ENCODE results near the gene ATP6V0B. TPM values are rescaled to one million over a fixed set of nuclear protein-coding genes. Genes with fewer than 3 reads are reported as not detected.
A peak's percentile ranks its signal among the peaks of the same experiment; 100 is the strongest.

Gene ATP6V0B
- total and polyA plus RNA-seq, 9 of the 15 experiments (the other 6 are each of a cell fraction or from before 2014, with no cell fraction given): 137 to 328 (median 220) TPM

- TF ChIP-seq ELF2 (CRISPR knock-in tag; IDR thresholded peaks at IDR 0.05) (no peak), LARP7 (IDR thresholded peaks at IDR 0.05) (no peak), FOXA3 (CRISPR knock-in tag; conservative IDR thresholded peaks at IDR 0.05 in 1 of 2, IDR thresholded peaks at IDR 0.05 in 1 of 2) (0 out of 4 replicates have a peak, but pooled peaks of 1 of the 2 experiments have one; percentile 17), CHD1 (IDR thresholded peaks at IDR 0.05; ENCODE audit: low read length) (peak; percentile 7), CXXC5 (CRISPR knock-in tag; IDR thresholded peaks at IDR 0.05) (no peak), ZNF253 (CRISPR knock-in tag; conservative IDR thresholded peaks at IDR 0.05) (no peak), DIDO1 (tag; IDR thresholded peaks at IDR 0.05; ENCODE audit: low read depth) (no peak), KAT7 (CRISPR knock-in tag; IDR thresholded peaks at IDR 0.05; ENCODE audit: borderline replicate concordance) (no peak), ARID4B (CRISPR knock-in tag; IDR thresholded peaks at IDR 0.05) (peak; percentile 57; the same call in 1 of the 2 replicates), CHCHD3 (CRISPR knock-in tag; IDR thresholded peaks at IDR 0.05) (no peak), ZNF644 (tag; IDR thresholded peaks at IDR 0.05; ENCODE audit: low read depth) (no peak)
- TF ChIP-seq, protein P1, sequence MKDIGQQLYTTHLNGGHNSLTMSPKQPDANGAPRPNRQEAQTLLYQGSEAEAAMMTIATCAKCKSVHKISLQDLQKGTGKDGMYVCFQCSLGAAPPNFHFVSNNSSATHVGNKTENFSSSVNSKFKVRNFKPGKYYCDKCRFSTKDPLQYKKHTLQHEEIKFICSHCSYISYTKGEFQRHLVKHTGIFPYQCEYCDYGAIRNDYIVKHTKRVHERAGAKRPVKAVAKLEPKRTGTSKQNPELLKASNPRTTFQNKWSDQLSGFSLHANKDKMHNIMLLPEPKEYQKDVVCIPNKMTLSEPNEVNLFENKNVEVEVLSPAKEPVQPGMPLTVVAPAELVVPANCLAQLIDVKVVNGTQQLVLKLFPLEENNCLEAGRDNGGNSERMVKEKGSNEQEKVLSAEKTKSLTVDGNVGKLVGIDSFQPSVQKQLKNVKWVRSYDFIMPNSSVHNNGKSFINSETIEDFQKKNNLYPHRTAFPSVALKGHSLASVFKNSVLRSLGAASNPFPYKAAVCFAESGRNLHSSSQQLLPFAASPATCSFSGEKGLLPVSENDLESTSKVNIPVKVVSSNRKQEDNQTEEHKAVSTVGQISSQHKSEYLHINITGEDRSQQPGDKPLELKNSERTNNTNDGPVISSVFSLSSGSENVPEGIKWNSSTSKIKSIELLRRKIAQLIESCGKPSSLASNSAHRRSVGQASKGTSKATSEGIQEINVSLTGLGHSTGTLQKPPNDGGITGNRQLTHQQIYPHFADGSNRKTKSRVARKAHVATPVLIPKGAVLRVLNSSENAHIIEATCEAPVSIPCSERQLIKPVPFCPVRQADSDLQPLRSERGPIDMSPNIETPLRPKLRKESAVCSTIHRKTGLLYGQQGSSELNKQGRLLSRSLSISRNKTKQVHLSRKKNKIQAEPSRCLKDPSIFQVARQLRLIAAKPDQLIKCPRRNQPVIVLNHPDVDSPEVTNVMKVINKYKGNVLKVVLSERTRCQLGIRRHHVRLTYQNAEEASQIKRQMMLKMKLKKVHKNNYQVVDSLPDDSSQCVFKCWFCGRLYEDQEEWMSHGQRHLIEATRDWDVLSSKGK (CRISPR knock-in tag; IDR thresholded peaks at IDR 0.05): no peak
These were observed 3.4 kb downstream of the ATP6V0B start (continued) for GRCh38 chr1:43978264-43978550.

Measured in K562 (cell line).